DLD1 (cell line): ENCODE data around the gene RAB6C.
"Not testable (repeated sequence)": the region's sequence is repeated elsewhere in the genome, so short reads cannot be mapped to it uniquely, and the experiment has no call there.

Experiments
- in situ Hi-C: cut with HindIII; loops from 2 replicates; pipeline ENCODE4 v1.10.0; 2017; ENCODE audit warnings: low sequenced_read_pairs

RAB6C gene

GRCh38 chr2:129993151-129993550 lies 13.7 kb downstream of the RAB6C start:
- in situ Hi-C loops, result not testable (repeated sequence)

GRCh38 chr2:129996657-129997237 lies 17.3 kb downstream of the RAB6C start:
- in situ Hi-C loops, result not testable (repeated sequence)

- in situ Hi-C loops, result not testable (repeated sequence)
These were observed 19.3 kb downstream of the RAB6C start for GRCh38 chr2:129998771-129999170.

GRCh38 chr2:130005862-130006261 lies 26.4 kb downstream of the RAB6C start:
- in situ Hi-C loops, result not testable (repeated sequence)

GRCh38 chr2:130016701-130017100 lies 37.2 kb downstream of the RAB6C start:
- in situ Hi-C loops, result not testable (repeated sequence)

- in situ Hi-C loops, result no loop called here
These were observed 39.9 kb downstream of the RAB6C start for GRCh38 chr2:130019402-130019801.

GRCh38 chr2:130020069-130020468 lies 40.6 kb downstream of the RAB6C start:
- in situ Hi-C loops, result not testable (repeated sequence)

GRCh38 chr2:130025931-130026330 lies 46.5 kb downstream of the RAB6C start:
- in situ Hi-C loops, result not testable (repeated sequence)
